Mesenchymal stem cell (in vitro differentiated cells and primary cell): ENCODE measurements around the gene MFN1.

Experiments used
- DNase-seq: peaks from one replicate; pipeline ENCODE4 v3.0.0-alpha.2; 2013
- H2AFZ ChIP-seq: one replicate; pipeline ENCODE4 v1.6.1; 2013; ENCODE audit warnings: low read depth, mild to moderate bottlenecking, control low read depth, inconsistent platforms, low read length, moderate library complexity
- H2AK5ac ChIP-seq: 2 replicates; pipeline ENCODE4 v1.6.1; 2013; ENCODE audit warnings: low read length, moderate library complexity, mild to moderate bottlenecking, inconsistent platforms; ENCODE audit not compliant: severe bottlenecking
- H2BK120ac ChIP-seq: one replicate; pipeline ENCODE4 v1.6.1; 2013; ENCODE audit warnings: low read depth, mild to moderate bottlenecking, inconsistent platforms, low read length, moderate library complexity
- H2BK12ac ChIP-seq, 2 experiments: one replicate each; pipeline ENCODE4 v1.6.1; 2013; ENCODE audit warnings: inconsistent platforms in 2 of 2, low read length in 2 of 2, mild to moderate bottlenecking in 2 of 2, moderate library complexity in 2 of 2, control low read depth in 1 of 2
- H2BK15ac ChIP-seq: one replicate; pipeline ENCODE4 v1.6.1; 2013; ENCODE audit warnings: mild to moderate bottlenecking, low read depth, inconsistent platforms; ENCODE audit not compliant: poor library complexity, severe bottlenecking
- H2BK5ac ChIP-seq: 2 replicates; pipeline ENCODE4 v1.6.1; 2013; ENCODE audit warnings: low read depth, mild to moderate bottlenecking, low read length, control low read depth, inconsistent platforms; ENCODE audit not compliant: poor library complexity, severe bottlenecking
- H3K14ac ChIP-seq, 2 experiments: one replicate each; pipeline ENCODE4 v1.6.1; 2013; ENCODE audit warnings: inconsistent platforms in 2 of 2, low read length in 2 of 2, control low read depth in 1 of 2, mild to moderate bottlenecking in 1 of 2, moderate library complexity in 1 of 2
- H3K18ac ChIP-seq, 2 experiments: one replicate each; pipeline ENCODE4 v1.6.1; 2013; ENCODE audit warnings: inconsistent platforms in 2 of 2, low read length in 2 of 2, control low read depth in 1 of 2, low read depth in 1 of 2, mild to moderate bottlenecking in 1 of 2
- H3K23ac ChIP-seq, 2 experiments: one replicate each; pipeline ENCODE4 v1.6.1; 2013; ENCODE audit warnings: inconsistent platforms in 2 of 2, low read length in 2 of 2, mild to moderate bottlenecking in 2 of 2, moderate library complexity in 2 of 2, control low read depth in 1 of 2
- H3K27ac ChIP-seq: 2 replicates; pipeline ENCODE4 v1.5.1; 2013; ENCODE audit warnings: mild to moderate bottlenecking, moderate library complexity, low read length, control low read depth, inconsistent platforms; ENCODE audit not compliant: poor library complexity, severe bottlenecking
- H3K27me3 ChIP-seq, 2 experiments: 2 replicates each; pipeline versions ENCODE4 v1.6.1 to v1.7.0; 2013; ENCODE audit warnings: low read length in 2 of 2, mild to moderate bottlenecking in 2 of 2, moderate library complexity in 2 of 2, control low read depth in 1 of 2, inconsistent platforms in 1 of 2; ENCODE audit not compliant: control insufficient read depth in 1 of 2, insufficient read depth in 1 of 2
- H3K36me3 ChIP-seq, 2 experiments: 2 replicates each; pipeline versions ENCODE4 v1.6.1 to v1.7.0; 2013; ENCODE audit warnings: low read length in 2 of 2, control low read depth in 1 of 2, inconsistent platforms in 1 of 2, low read depth in 1 of 2, mild to moderate bottlenecking in 1 of 2; ENCODE audit not compliant: insufficient read depth in 2 of 2, control insufficient read depth in 1 of 2
- H3K4ac ChIP-seq, 2 experiments: one replicate each; pipeline ENCODE4 v1.6.1; 2013; ENCODE audit warnings: inconsistent platforms in 2 of 2, low read length in 2 of 2, mild to moderate bottlenecking in 2 of 2, moderate library complexity in 2 of 2, control low read depth in 1 of 2, low read depth in 1 of 2
- H3K4me1 ChIP-seq: 2 replicates; pipeline ENCODE4 v1.6.1; 2013; ENCODE audit warnings: low read depth, low read length, control low read depth; ENCODE audit not compliant: control insufficient read depth, insufficient read depth
- H3K4me2 ChIP-seq: 2 replicates; pipeline ENCODE4 v1.6.1; 2013; ENCODE audit warnings: low read length, mild to moderate bottlenecking, inconsistent platforms; ENCODE audit not compliant: poor library complexity, severe bottlenecking
- H3K4me3 ChIP-seq, 2 experiments: 2 replicates each; pipeline versions ENCODE4 v1.5.1 to v1.7.0; 2013; ENCODE audit warnings: low read length in 2 of 2, mild to moderate bottlenecking in 2 of 2, control low read depth in 1 of 2, low read depth in 1 of 2; ENCODE audit not compliant: insufficient read depth in 1 of 2
- H3K79me1 ChIP-seq: replicated peaks from 2 replicates; pipeline ENCODE4 v1.6.1; 2013; ENCODE audit warnings: mild to moderate bottlenecking, control low read depth, low read length, inconsistent platforms; ENCODE audit not compliant: poor library complexity, severe bottlenecking
- H3K9ac ChIP-seq: 2 replicates; pipeline ENCODE4 v1.7.0; 2013; ENCODE audit warnings: mild to moderate bottlenecking, low read length, moderate library complexity
- H3K9me3 ChIP-seq: 2 replicates; pipeline ENCODE4 v1.7.0; 2013; ENCODE audit warnings: mild to moderate bottlenecking, low read length; ENCODE audit not compliant: control insufficient read depth
- H4K8ac ChIP-seq: one replicate; pipeline ENCODE4 v1.6.1; 2013; ENCODE audit warnings: inconsistent platforms, mild to moderate bottlenecking, low read length, moderate library complexity
- H4K91ac ChIP-seq: one replicate; pipeline ENCODE4 v1.6.1; 2013; ENCODE audit warnings: mild to moderate bottlenecking, low read length, inconsistent platforms
- WGBS: methylation state at CpG from one replicate; pipeline ENCODE4 v1.1.7; 2013; ENCODE audit warnings: mixed read lengths; 5-methylcytosine and 5-hydroxymethylcytosine counted together

The MFN1 gene

GRCh38 chr3:179404307-179404706 is 56.8 kb downstream of the MFN1 start:
- no peak overlapping the region for H3K4ac ChIP-seq
- no peak overlapping the region for H3K9ac ChIP-seq
- no peak overlapping the region for H4K8ac ChIP-seq
- H3K14ac ChIP-seq, result no peak overlapping the region
- H2AFZ ChIP-seq, result no peak overlapping the region
- WGBS, result no CpG with 5 or more reads among the region's 2 CpGs
- no peak overlapping the region for H2BK15ac ChIP-seq
- DNase-seq, result no peak
- H3K4me3 ChIP-seq, result no peak overlapping the region
- H2BK5ac ChIP-seq, result no peak overlapping the region
- no peak overlapping the region for H4K91ac ChIP-seq
- no peak overlapping the region for H2BK12ac ChIP-seq
- H3K4me1 ChIP-seq, result peaks cover 2% of the 10 kb centered on the region
- H3K9me3 ChIP-seq, result no peaks in the 10 kb centered on the region
- H2AK5ac ChIP-seq, result no peak overlapping the region
- no peak overlapping the region for H3K4me2 ChIP-seq
- peaks cover 10 to 73% of the 10 kb centered on the region in 2 experiments for H3K36me3 ChIP-seq
- H3K27me3 ChIP-seq, result no peaks in the 10 kb centered on the region
- H3K27ac ChIP-seq, result no peak overlapping the region
- H3K79me1 ChIP-seq, result peaks cover 13% of the 10 kb centered on the region
- no peak overlapping the region for H2BK120ac ChIP-seq
- H3K23ac ChIP-seq, result no peak overlapping the region
- no peak overlapping the region for H3K18ac ChIP-seq

- Histone ChIP-seq H3K4ac (no peak overlapping the region), H2AFZ (no peak overlapping the region), H3K4me2 (no peak overlapping the region), H4K8ac (no peak overlapping the region), H3K4me3 (no peak overlapping the region), H3K14ac (no peak overlapping the region), H3K23ac (no peak overlapping the region), H3K36me3 (peaks cover 13 to 62% of the 10 kb centered on the region in 2 experiments), H2BK12ac (no peak overlapping the region), H3K27ac (no peak overlapping the region), H3K79me1 (peaks cover 17% of the 10 kb centered on the region), H2BK120ac (no peak overlapping the region), H2AK5ac (no peak overlapping the region), H4K91ac (no peak overlapping the region), H3K9me3 (no peaks in the 10 kb centered on the region), H3K18ac (no peak overlapping the region), H3K4me1 (peaks cover 2% of the 10 kb centered on the region), H2BK15ac (no peak overlapping the region), H3K27me3 (no peaks in the 10 kb centered on the region), H2BK5ac (no peak overlapping the region), H3K9ac (no peak overlapping the region)
- WGBS, result 95% methylated on average over 2 of the region's 2 CpGs
- DNase-seq, result peak; percentile 8
Measured at GRCh38 chr3:179410331-179410730, 62.8 kb downstream of the MFN1 start.

GRCh38 chr3:179410999-179411398 is 63.5 kb downstream of the MFN1 start:
- H3K9me3 ChIP-seq, result no peaks in the 10 kb centered on the region
- H3K4ac ChIP-seq, result no peak overlapping the region
- H3K36me3 ChIP-seq, result peaks cover 13 to 61% of the 10 kb centered on the region in 2 experiments
- no peak overlapping the region for H2BK5ac ChIP-seq
- H3K9ac ChIP-seq, result no peak overlapping the region
- H3K23ac ChIP-seq, result no peak overlapping the region
- H4K91ac ChIP-seq, result no peak overlapping the region
- no peak overlapping the region for H4K8ac ChIP-seq
- peaks cover 17% of the 10 kb centered on the region for H3K79me1 ChIP-seq
- no peak overlapping the region for H3K14ac ChIP-seq
- no peak overlapping the region for H3K4me2 ChIP-seq
- H3K27me3 ChIP-seq, result no peaks in the 10 kb centered on the region
- H3K18ac ChIP-seq, result no peak overlapping the region
- H2BK15ac ChIP-seq, result no peak overlapping the region
- no peak for DNase-seq
- H3K27ac ChIP-seq, result no peak overlapping the region
- no peak overlapping the region for H2BK120ac ChIP-seq
- H2AFZ ChIP-seq, result no peak overlapping the region
- peaks cover 2% of the 10 kb centered on the region for H3K4me1 ChIP-seq
- H2BK12ac ChIP-seq, result no peak overlapping the region
- no peak overlapping the region for H3K4me3 ChIP-seq
- H2AK5ac ChIP-seq, result no peak overlapping the region

GRCh38 chr3:179414804-179415203 is 67.3 kb downstream of the MFN1 start:
- Histone ChIP-seq H3K4me3 (no peak overlapping the region), H2BK15ac (no peak overlapping the region), H3K27ac (no peak overlapping the region), H2BK12ac (no peak overlapping the region), H3K27me3 (no peaks in the 10 kb centered on the region), H3K4ac (no peak overlapping the region), H3K79me1 (peaks cover 15% of the 10 kb centered on the region), H2BK120ac (no peak overlapping the region), H2BK5ac (no peak overlapping the region), H3K18ac (no peak overlapping the region), H3K4me2 (no peak overlapping the region), H3K9ac (no peak overlapping the region), H3K9me3 (no peaks in the 10 kb centered on the region), H2AK5ac (no peak overlapping the region), H4K8ac (no peak overlapping the region), H4K91ac (no peak overlapping the region), H3K23ac (no peak overlapping the region), H3K14ac (no peak overlapping the region), H3K36me3 (peaks cover 15 to 75% of the 10 kb centered on the region in 2 experiments), H3K4me1 (peaks cover 1% of the 10 kb centered on the region), H2AFZ (no peak overlapping the region)
- no peak for DNase-seq
- WGBS, result no CpG with 5 or more reads among the region's 2 CpGs
